Liver (tissue), 3 donors: ENCODE results near the gene GATD1.

ENCODE experiments used
- CTCF ChIP-seq: fragments of 150-350 bp; IDR thresholded peaks from 2 replicates; pipeline ENCODE4 v1.5.1; 2017; ENCODE audit warnings: improper control_type of control experiment, low read depth, low read length; ENCODE audit not compliant: missing input control
- RAD21 ChIP-seq, 2 donors: IDR thresholded peaks; 2 replicates each; pipeline ENCODE4 v1.6.1; 2016; ENCODE audit warnings: antibody characterized with exemption in 2 of 2, mild to moderate bottlenecking in 2 of 2
- YY1 ChIP-seq: IDR thresholded peaks from 2 replicates; pipeline ENCODE4 v1.6.1; 2016; ENCODE audit warnings: antibody characterized with exemption, mild to moderate bottlenecking
- donor health status: healthy.
- donor health status: healthy.

- TF ChIP-seq CTCF: no peak
- no peak for TF ChIP-seq RAD21 (IDR thresholded peaks at IDR 0.05)
- TF ChIP-seq YY1: no peak
Observed at GRCh38 chr11:742156-742546, 35.1 kb downstream of the GATD1 start.
